Fibroblast of mammary gland (primary cell): ENCODE results near the gene BHLHE41.

ENCODE experiments used
- DNase-seq: peaks from one replicate; pipeline ENCODE4 v3.0.0-alpha.2; 2010; ENCODE audit warnings: low read depth
- H3K4me3 ChIP-seq: 2 replicates; pipeline ENCODE4 v1.5.1; 2011; ENCODE audit warnings: low read depth, mild to moderate bottlenecking, low read length, moderate library complexity; ENCODE audit not compliant: control insufficient read depth
- CTCF ChIP-seq: conservative IDR thresholded peaks from 2 replicates; pipeline ENCODE4 v1.5.1; 2011; ENCODE audit warnings: low read depth, low read length, inconsistent platforms; ENCODE audit not compliant: control insufficient read depth, insufficient read depth

BHLHE41 gene

GRCh38 chr12:26135010-26135420 lies 10.2 kb upstream of the BHLHE41 start:
- DNase-seq, result peak; percentile 10
- no peak for TF ChIP-seq CTCF
- no peak overlapping the region for H3K4me3 ChIP-seq

- TF ChIP-seq CTCF, result no peak
- DNase-seq, result no peak
- no peak overlapping the region for H3K4me3 ChIP-seq
Observed at GRCh38 chr12:26134540-26134939, 9.7 kb upstream of the BHLHE41 start.

- no peak for DNase-seq
- H3K4me3 ChIP-seq, result no peak overlapping the region
- TF ChIP-seq CTCF, result no peak
Observed at GRCh38 chr12:26133521-26133920, 8.7 kb upstream of the BHLHE41 start.

GRCh38 chr12:26132866-26133265 lies 8.0 kb upstream of the BHLHE41 start:
- DNase-seq, result no peak
- H3K4me3 ChIP-seq, result no peak overlapping the region
- no peak for TF ChIP-seq CTCF

GRCh38 chr12:26131936-26132335 lies 7.1 kb upstream of the BHLHE41 start:
- no peak for DNase-seq
- H3K4me3 ChIP-seq, result no peak overlapping the region
- no peak for TF ChIP-seq CTCF

GRCh38 chr12:26130728-26131127 lies 5.9 kb upstream of the BHLHE41 start:
- no peak for DNase-seq
- no peak overlapping the region for H3K4me3 ChIP-seq
- TF ChIP-seq CTCF, result no peak

- no peak for TF ChIP-seq CTCF
- peak; percentile 20 for DNase-seq
- no peak overlapping the region for H3K4me3 ChIP-seq
Observed at GRCh38 chr12:26128168-26128567, 3.3 kb upstream of the BHLHE41 start.
